Umbilical cord (tissue), 2 donors: ENCODE results near the gene KCNJ3. TPM values are rescaled to one million over a fixed set of nuclear protein-coding genes. Genes with fewer than 3 reads are reported as not detected.

Experiments
- DNase-seq: peaks from one replicate; pipeline ENCODE4 v3.0.0-alpha.2; 2015; ENCODE audit warnings: low spot score
- total RNA-seq: library from RNA; depleted of rRNA; stranded (reverse); fragments of >200 nt; gene quantifications from one replicate; pipeline ENCODE4 v1.2.3, GENCODE V29; 2014; ENCODE audit warnings: low replicate concordance; ENCODE audit not compliant: insufficient read depth

KCNJ3 gene
- total RNA-seq, 1 donor from 2014 or later: 2.4 TPM

- no peak for DNase-seq
Observed at GRCh38 chr2:154707994-154708575, 9.6 kb downstream of the KCNJ3 start.

GRCh38 chr2:154709215-154709614 lies 10.7 kb downstream of the KCNJ3 start:
- no peak for DNase-seq

DNA sequence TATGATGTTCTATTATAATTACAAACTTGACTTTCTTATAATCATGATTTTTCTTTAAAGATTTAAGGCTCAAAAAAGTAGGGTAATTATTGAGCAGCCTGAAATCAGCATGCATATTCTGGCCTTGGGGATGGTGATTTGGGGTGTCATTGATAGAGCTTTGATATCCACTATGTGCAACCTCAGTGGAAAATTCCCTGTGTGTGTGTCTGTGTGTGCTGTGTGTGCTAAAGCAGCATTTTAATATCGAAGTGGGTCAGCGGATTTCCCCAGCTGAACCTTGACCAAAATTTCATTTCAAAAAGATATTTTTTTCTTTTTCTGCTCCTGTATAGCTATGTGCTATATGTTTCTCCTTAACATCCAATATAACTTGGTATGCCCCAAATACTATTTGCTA lies 11.6 kb downstream of the KCNJ3 start:
- DNase-seq: no peak

GRCh38 chr2:154710685-154711084 lies 12.2 kb downstream of the KCNJ3 start:
- DNase-seq: no peak

DNA sequence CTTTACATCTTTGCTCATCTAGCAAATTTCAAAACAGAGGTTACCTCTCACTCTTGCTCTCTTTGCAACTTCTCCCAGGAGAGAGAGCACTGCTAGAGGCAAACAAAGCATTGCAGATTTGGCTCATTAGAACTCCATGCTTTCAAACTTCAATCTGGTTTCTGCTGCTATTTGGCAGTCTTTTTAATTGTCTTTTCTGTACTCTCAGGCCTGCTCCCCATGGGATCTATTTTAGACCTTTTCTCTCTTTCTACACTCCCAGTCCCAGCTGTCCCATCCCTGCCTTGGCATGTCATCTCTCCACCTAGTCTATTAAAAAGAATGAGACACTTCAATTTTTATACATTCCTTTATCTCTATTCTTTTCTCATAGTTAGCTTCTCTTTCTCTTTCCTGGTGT lies 15.2 kb downstream of the KCNJ3 start:
- DNase-seq: no peak

DNA sequence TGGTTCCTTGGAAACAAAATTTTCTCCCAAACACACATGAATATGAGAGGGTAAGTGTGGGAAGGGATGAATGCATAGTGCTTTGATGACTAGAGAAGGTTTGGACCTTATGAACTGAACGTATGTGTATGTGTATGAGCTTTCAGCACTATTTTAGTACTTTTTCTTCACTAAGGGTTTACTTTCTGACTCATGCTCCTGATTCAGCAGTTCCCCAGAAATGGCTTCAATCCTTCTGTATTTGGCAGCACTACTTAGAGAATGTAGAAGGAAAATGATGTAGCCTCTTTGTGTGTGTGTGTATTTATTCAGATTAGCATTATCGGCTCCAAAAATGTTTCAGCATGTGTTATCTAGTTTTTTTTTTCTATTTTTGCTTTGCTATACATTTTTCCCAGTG lies 22.2 kb downstream of the KCNJ3 start:
- peak; percentile 94 for DNase-seq

- DNase-seq: no peak
Observed at GRCh38 chr2:154724194-154724797, 25.8 kb downstream of the KCNJ3 start.

- no peak for DNase-seq
Observed at GRCh38 chr2:154740361-154740760, 41.9 kb downstream of the KCNJ3 start.

- peak; percentile 3 for DNase-seq
Observed at GRCh38 chr2:154758871-154759270, 60.4 kb downstream of the KCNJ3 start.

- DNase-seq: no peak
Observed at GRCh38 chr2:154762638-154763037, 64.1 kb downstream of the KCNJ3 start.

GRCh38 chr2:154771664-154772284 lies 73.3 kb downstream of the KCNJ3 start:
- no peak for DNase-seq

- DNase-seq: no peak
Observed at GRCh38 chr2:154776825-154777224, 78.3 kb downstream of the KCNJ3 start.

DNA sequence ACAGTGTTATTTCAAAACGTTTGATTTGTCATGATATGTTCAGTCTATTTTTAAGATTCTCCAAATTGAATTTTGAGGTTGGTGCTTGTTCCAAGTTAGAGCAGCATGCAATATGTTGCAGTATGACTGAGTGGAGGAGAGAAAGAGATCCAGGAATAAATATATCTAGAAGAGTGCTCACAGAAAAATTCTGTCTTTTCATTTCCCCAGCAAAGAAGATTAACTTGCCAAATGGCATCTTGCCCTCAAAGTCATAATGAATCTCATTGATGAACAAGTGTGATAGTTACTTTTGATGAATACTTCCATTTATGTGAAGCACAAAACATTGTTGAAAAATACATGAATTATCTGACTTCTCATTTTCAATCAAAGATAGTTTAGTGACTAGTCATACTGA lies 95.9 kb downstream of the KCNJ3 start:
- no peak for DNase-seq

GRCh38 chr2:154795651-154796050 lies 97.2 kb downstream of the KCNJ3 start:
- no peak for DNase-seq

GRCh38 chr2:154804451-154804850 lies 106.0 kb downstream of the KCNJ3 start:
- no peak for DNase-seq

- no peak for DNase-seq
Observed at GRCh38 chr2:154813636-154814035, 115.1 kb downstream of the KCNJ3 start.

DNA sequence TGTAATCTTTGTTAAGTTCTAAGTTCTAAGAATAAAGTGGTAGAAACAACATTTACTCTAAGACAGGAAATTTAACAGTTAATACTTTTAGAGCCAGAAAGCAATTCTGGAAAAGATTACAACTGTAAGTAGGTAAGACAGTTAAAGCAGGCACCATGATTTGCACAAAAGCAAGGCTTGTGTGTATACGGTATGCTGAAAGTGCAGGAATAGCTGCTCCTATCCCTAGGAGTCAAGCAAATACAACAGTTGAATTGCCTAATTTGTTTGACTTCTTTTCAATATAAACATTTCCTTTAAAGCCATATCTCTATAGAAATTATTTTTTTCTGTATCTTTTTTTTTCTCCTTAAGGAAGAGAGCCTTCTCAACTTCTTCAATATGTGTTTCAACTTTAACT lies 116.4 kb downstream of the KCNJ3 start:
- DNase-seq: peak; percentile 12

DNA sequence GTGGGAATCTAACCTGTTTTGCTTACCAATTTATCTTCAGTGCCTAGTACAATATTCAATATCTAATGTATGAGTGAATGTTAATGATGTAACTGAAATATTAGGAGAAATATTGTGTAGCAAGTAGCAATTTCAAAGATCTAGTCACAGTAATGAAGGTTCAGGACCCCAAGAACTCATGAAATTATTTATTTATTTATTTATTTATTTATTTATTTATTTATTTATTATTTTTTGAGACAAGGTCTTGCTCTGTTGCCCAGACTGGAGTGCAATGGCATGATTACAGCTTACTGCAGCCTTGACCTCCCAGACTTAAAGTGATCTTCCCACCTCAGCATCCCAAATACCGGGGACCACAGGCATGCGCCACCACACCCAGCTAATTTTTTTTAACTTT lies 126.9 kb downstream of the KCNJ3 start:
- no peak for DNase-seq

GRCh38 chr2:154826827-154827226 lies 128.3 kb downstream of the KCNJ3 start:
- DNase-seq: no peak

- no peak for DNase-seq
Observed at GRCh38 chr2:154827286-154827685, 128.8 kb downstream of the KCNJ3 start.

- DNase-seq: no peak
Observed at GRCh38 chr2:154832711-154833110, 134.2 kb downstream of the KCNJ3 start.

- DNase-seq: no peak
Observed at GRCh38 chr2:154836632-154837031, 138.1 kb downstream of the KCNJ3 start.

DNA sequence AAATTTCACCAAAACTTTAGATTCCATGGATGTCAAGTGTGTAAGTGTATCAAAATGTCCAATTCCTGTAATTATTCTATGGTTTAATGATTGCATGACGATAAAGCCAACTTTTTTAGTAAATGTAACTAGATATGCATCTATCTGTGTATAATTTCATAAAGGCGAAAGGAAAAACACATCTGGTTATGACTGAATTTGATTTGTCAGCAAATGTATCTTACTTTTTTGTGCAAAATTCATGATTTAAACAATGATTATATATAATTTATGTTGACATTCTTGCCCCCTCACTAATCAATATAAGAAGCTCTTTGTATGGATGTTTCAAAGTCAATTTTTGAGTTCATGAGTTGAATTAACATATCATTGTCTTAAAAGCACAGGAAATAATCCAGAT lies 138.5 kb downstream of the KCNJ3 start:
- no peak for DNase-seq
